ENCODE measurements around the gene C8G.

- no peak for TF ChIP-seq FOXJ3 (CRISPR knock-in tag; IDR thresholded peaks at IDR 0.05; ENCODE audit: borderline replicate concordance)
- TF ChIP-seq CBFB (CRISPR knock-in tag; IDR thresholded peaks at IDR 0.05; ENCODE audit: low read depth): no peak
- no peak for TF ChIP-seq NR1H2 (CRISPR knock-in tag; IDR thresholded peaks at IDR 0.05)
- TF ChIP-seq CTCF (IDR thresholded peaks at IDR 0.05): no peak
- TF ChIP-seq ZBTB21 (CRISPR knock-in tag; IDR thresholded peaks at IDR 0.05; ENCODE audit: borderline replicate concordance): no peak
- TF ChIP-seq, protein P1, sequence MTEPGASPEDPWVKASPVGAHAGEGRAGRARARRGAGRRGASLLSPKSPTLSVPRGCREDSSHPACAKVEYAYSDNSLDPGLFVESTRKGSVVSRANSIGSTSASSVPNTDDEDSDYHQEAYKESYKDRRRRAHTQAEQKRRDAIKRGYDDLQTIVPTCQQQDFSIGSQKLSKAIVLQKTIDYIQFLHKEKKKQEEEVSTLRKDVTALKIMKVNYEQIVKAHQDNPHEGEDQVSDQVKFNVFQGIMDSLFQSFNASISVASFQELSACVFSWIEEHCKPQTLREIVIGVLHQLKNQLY (CRISPR knock-in tag; IDR thresholded peaks at IDR 0.05): no peak
- TF ChIP-seq RELA (CRISPR knock-in tag; IDR thresholded peaks at IDR 0.05; ENCODE audit: borderline replicate concordance): no peak
These were observed 18.8 kb upstream of the C8G start for GRCh38 chr9:136926154-136926704.

Measured in WTC11 (cell line).